GM12891 (cell line): Measurements from ENCODE around the gene SCO2.

Experiments used
- POLR2A ChIP-seq: IDR thresholded peaks from 2 replicates; pipeline ENCODE4 v1.6.1; 2011; ENCODE audit warnings: low read depth, low read length, control low read depth
- SPI1 ChIP-seq: IDR thresholded peaks from 2 replicates; pipeline ENCODE4 v1.6.1; 2011; ENCODE audit warnings: low read depth, low read length, control low read depth

DNA sequence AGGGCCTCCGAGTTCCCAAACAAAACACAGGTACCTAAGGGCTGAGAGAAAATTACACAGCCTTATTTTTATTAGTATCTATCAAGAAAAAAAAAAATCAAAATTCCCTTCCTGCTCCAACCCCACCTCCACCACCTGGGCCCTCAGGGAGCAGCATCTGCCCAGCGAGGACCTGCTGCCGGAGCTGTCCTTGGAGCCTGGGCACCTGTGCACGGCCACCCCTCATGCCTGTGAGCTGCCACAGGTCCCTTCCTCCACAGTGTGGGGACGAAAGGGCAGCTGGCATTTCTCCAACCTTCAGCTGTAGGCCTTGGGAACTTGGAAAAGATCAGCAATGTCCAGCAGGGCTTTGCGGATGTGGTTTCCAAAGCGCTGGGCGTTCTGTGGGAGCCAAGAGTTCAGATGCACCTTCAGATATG is 43.7 kb upstream of the SCO2 start:
- TF ChIP-seq POLR2A = no peak
- no peak for TF ChIP-seq SPI1
